C4-2B (cell line): ENCODE results near the gene CASD1.

Experiments used
- CTCF ChIP-seq: fragments of 450-650 bp; conservative IDR thresholded peaks from 2 replicates; pipeline ENCODE4 v1.5.1; 2017; ENCODE audit warnings: mild to moderate bottlenecking
- ZFX ChIP-seq: fragments of 450-650 bp; IDR thresholded peaks from 2 replicates; pipeline ENCODE4 v1.6.1; 2017

GRCh38 chr7:94483843-94484242 lies 25.8 kb upstream of the CASD1 start:
- TF ChIP-seq CTCF: no peak
- TF ChIP-seq ZFX: no peak
